Measurements from ENCODE around the gene WDR91. TPM values are rescaled to one million over a fixed set of nuclear protein-coding genes. Genes with fewer than 3 reads are reported as not detected.

Gene WDR91
- total and polyA plus RNA-seq, 7 experiments from 2014 or later: 3.5 to 59.2 (median 29.6) TPM

GRCh38 chr7:135162382-135163001, 48.8 kb downstream of the WDR91 start:
- DNase-seq: no peak
- POLR2A ChIA-PET: interaction anchor here (0.7 to 12.9 kb wide), 2 partner anchors 14 to 25 kb away, joined by 4 to 183 read pairs; partner anchors contain the start of gene TMEM140

GRCh38 chr7:135161669-135162068, 49.7 kb downstream of the WDR91 start:
- H3K4me3 ChIP-seq (ENCODE audit: low read length): no peak overlapping the region
- Mint-ChIP-seq H3K9me3 (peaks cover 4 to 25% (median 12%) of the 10 kb centered on the region in 11 donors), H3K4me1 (peaks cover 34 to 67% (median 51%) of the 10 kb centered on the region in 7 donors), H3K4me3 (peak overlapping the region in 1 of 10 donors; percentile 39), H3K27me3 (no peaks in the 10 kb centered on the region), H3K36me3 (peaks cover 28 to 81% (median 70%) of the 10 kb centered on the region in 5 donors), H3K27ac (peak overlapping the region in 7 of 9 donors; percentile 38 to 93 (median 82))
- ChIA-PET POLR2A (interaction anchor here (1.2 to 12.9 kb wide), 3 partner anchors 9 to 495 kb away, joined by 3 to 183 read pairs (median 10); partner anchors contain the start of genes CYREN and TMEM140), CTCF (no interaction called here)
- intact Hi-C loops (cut with micrococcal nuclease): loop anchor here in 1 of 2 donors (1.0 kb wide), 1 partner anchor 8 kb away; no protein-coding TSS in a partner anchor
- peaks cover 0 to 17% (median 0%) of the 10 kb centered on the region in 3 experiments for H3K9me3 ChIP-seq (ENCODE audit: control insufficient read depth in 2 of 3, low read length in 3 of 3)
- H3K36me3 ChIP-seq (ENCODE audit: control insufficient read depth in 2 of 3, insufficient read depth in 3 of 3, low read length in 3 of 3): peaks cover 0 to 46% (median 10%) of the 10 kb centered on the region in 3 experiments
- H3K27ac ChIP-seq (ENCODE audit: low read depth, low read length): no peak overlapping the region
- H3K4me1 ChIP-seq (ENCODE audit: control insufficient read depth in 2 of 2, insufficient read depth in 2 of 2, low read length in 2 of 2): peaks cover 11 to 24% of the 10 kb centered on the region in 2 donors
- ATAC-seq (no peak), DNase-seq (no peak)
- no peaks in the 10 kb centered on the region for H3K27me3 ChIP-seq (ENCODE audit: control insufficient read depth in 2 of 2, insufficient read depth in 2 of 2, low read length in 2 of 2)

More at GRCh38 chr7:135162382-135163001, 48.8 kb downstream of the WDR91 start:
- Mint-ChIP-seq H3K36me3 (peaks cover 21 to 78% (median 66%) of the 10 kb centered on the region in 5 donors), H3K4me1 (peaks cover 27 to 67% (median 54%) of the 10 kb centered on the region in 7 donors), H3K27me3 (no peaks in the 10 kb centered on the region), H3K4me3 (no peak overlapping the region), H3K27ac (peak overlapping the region in 8 of 9 donors; percentile 14 to 93 (median 58)), H3K9me3 (peaks cover 0 to 20% (median 6%) of the 10 kb centered on the region in 11 donors)
- H3K27ac ChIP-seq (ENCODE audit: low read depth, low read length): no peak overlapping the region
- CTCF ChIA-PET: no interaction called here
- no peaks in the 10 kb centered on the region for H3K27me3 ChIP-seq (ENCODE audit: control insufficient read depth in 2 of 2, insufficient read depth in 2 of 2, low read length in 2 of 2)
- ATAC-seq: no peak
- peaks cover 0 to 51% (median 10%) of the 10 kb centered on the region in 3 experiments for H3K36me3 ChIP-seq (ENCODE audit: control insufficient read depth in 2 of 3, insufficient read depth in 3 of 3, low read length in 3 of 3)
- peaks cover 0 to 10% (median 0%) of the 10 kb centered on the region in 3 experiments for H3K9me3 ChIP-seq (ENCODE audit: control insufficient read depth in 2 of 3, low read length in 3 of 3)
- no peak overlapping the region for H3K4me3 ChIP-seq (ENCODE audit: low read length)
- intact Hi-C loops (cut with micrococcal nuclease): no loop called here
- H3K4me1 ChIP-seq (ENCODE audit: control insufficient read depth in 2 of 2, insufficient read depth in 2 of 2, low read length in 2 of 2): peaks cover 19 to 26% of the 10 kb centered on the region in 2 donors

GRCh38 chr7:135160858-135161653, 50.3 kb downstream of the WDR91 start:
- intact Hi-C loops (cut with micrococcal nuclease): loop anchor here (1.0 kb wide), 2 partner anchors 8 to 13 kb away; partner anchors contain the start of gene TMEM140 (in 1 of the 2)
- no peak overlapping the region for H3K4me3 Mint-ChIP-seq
- DNase-seq (no peak), ATAC-seq (peak; percentile 33)
- H3K9me3 ChIP-seq (ENCODE audit: control insufficient read depth in 2 of 3, low read length in 3 of 3): peaks cover 0 to 24% (median 0%) of the 10 kb centered on the region in 3 experiments
- H3K36me3 ChIP-seq (ENCODE audit: control insufficient read depth in 2 of 3, insufficient read depth in 3 of 3, low read length in 3 of 3): peaks cover 0 to 40% (median 10%) of the 10 kb centered on the region in 3 experiments
- no peaks in the 10 kb centered on the region for H3K27me3 Mint-ChIP-seq
- H3K9me3 Mint-ChIP-seq: peaks cover 8 to 32% (median 16%) of the 10 kb centered on the region in 11 donors
- peaks cover 34 to 81% (median 76%) of the 10 kb centered on the region in 5 donors for H3K36me3 Mint-ChIP-seq
- H3K27me3 ChIP-seq (ENCODE audit: control insufficient read depth in 2 of 2, insufficient read depth in 2 of 2, low read length in 2 of 2): no peaks in the 10 kb centered on the region
- POLR2A ChIA-PET: interaction anchor here (1.0 to 12.9 kb wide), 4 partner anchors 9 to 494 kb away, joined by 3 to 183 read pairs (median 6); partner anchors contain the start of genes CYREN and TMEM140
- peaks cover 11 to 24% of the 10 kb centered on the region in 2 donors for H3K4me1 ChIP-seq (ENCODE audit: control insufficient read depth in 2 of 2, insufficient read depth in 2 of 2, low read length in 2 of 2)
- no peak overlapping the region for H3K27ac ChIP-seq (ENCODE audit: low read depth, low read length)
- CTCF ChIA-PET: interaction anchor here (0.8 to 1.4 kb wide), 4 partner anchors 9 to 14 kb away, joined by 4 read pairs; partner anchors contain the start of gene CYREN
- peak overlapping the region; percentile 33 to 88 (median 68) for H3K27ac Mint-ChIP-seq
- peaks cover 35 to 61% (median 47%) of the 10 kb centered on the region in 7 donors for H3K4me1 Mint-ChIP-seq
- no peak overlapping the region for H3K4me3 ChIP-seq (ENCODE audit: low read length)

- Mint-ChIP-seq H3K9me3 (peaks cover 10 to 39% (median 20%) of the 10 kb centered on the region in 11 donors), H3K27ac (peak overlapping the region; percentile 33 to 88 (median 68)), H3K4me3 (peak overlapping the region in 4 of 10 donors; percentile 6 to 47 (median 42)), H3K4me1 (peaks cover 35 to 58% (median 48%) of the 10 kb centered on the region in 7 donors), H3K27me3 (no peaks in the 10 kb centered on the region), H3K36me3 (peaks cover 37 to 88% (median 76%) of the 10 kb centered on the region in 5 donors)
- ATAC-seq (peak; percentile 28), DNase-seq (no peak)
- peaks cover 11 to 24% of the 10 kb centered on the region in 2 donors for H3K4me1 ChIP-seq (ENCODE audit: control insufficient read depth in 2 of 2, insufficient read depth in 2 of 2, low read length in 2 of 2)
- H3K36me3 ChIP-seq (ENCODE audit: control insufficient read depth in 2 of 3, insufficient read depth in 3 of 3, low read length in 3 of 3): peaks cover 0 to 33% (median 10%) of the 10 kb centered on the region in 3 experiments
- H3K4me3 ChIP-seq (ENCODE audit: low read length): no peak overlapping the region
- CTCF ChIA-PET: interaction anchor here (0.8 to 1.4 kb wide), 5 partner anchors 9 to 13 kb away, joined by 4 read pairs; partner anchors contain the start of gene CYREN
- no peak overlapping the region for H3K27ac ChIP-seq (ENCODE audit: low read depth, low read length)
- peaks cover 0 to 31% (median 7%) of the 10 kb centered on the region in 3 experiments for H3K9me3 ChIP-seq (ENCODE audit: control insufficient read depth in 2 of 3, low read length in 3 of 3)
- POLR2A ChIA-PET: interaction anchor here (0.6 to 12.9 kb wide), 5 partner anchors 10 to 493 kb away, joined by 3 to 183 read pairs (median 3); partner anchors contain the start of genes CYREN and TMEM140
- intact Hi-C loops (cut with micrococcal nuclease): loop anchor here in 1 of 2 donors (1.0 kb wide), 2 partner anchors 9 to 12 kb away; partner anchors contain the start of gene TMEM140
- H3K27me3 ChIP-seq (ENCODE audit: control insufficient read depth in 2 of 2, insufficient read depth in 2 of 2, low read length in 2 of 2): no peaks in the 10 kb centered on the region
These were observed 51.0 kb downstream of the WDR91 start for GRCh38 chr7:135160098-135160857.

- ATAC-seq (no peak), DNase-seq (no peak)
- Mint-ChIP-seq H3K4me3 (peak overlapping the region in 3 of 10 donors; percentile 5 to 46 (median 23)), H3K27me3 (no peaks in the 10 kb centered on the region), H3K9me3 (peaks cover 10 to 47% (median 24%) of the 10 kb centered on the region in 11 donors), H3K36me3 (peaks cover 43 to 89% (median 80%) of the 10 kb centered on the region in 5 donors), H3K27ac (peak overlapping the region in 7 of 9 donors; percentile 33 to 88 (median 70)), H3K4me1 (peaks cover 41 to 66% (median 55%) of the 10 kb centered on the region in 7 donors)
- Histone ChIP-seq H3K27ac (ENCODE audit: low read depth, low read length) (no peak overlapping the region), H3K9me3 (ENCODE audit: control insufficient read depth in 2 of 3, low read length in 3 of 3) (peaks cover 0 to 38% (median 9%) of the 10 kb centered on the region in 3 experiments), H3K4me3 (ENCODE audit: low read length) (no peak overlapping the region), H3K27me3 (ENCODE audit: control insufficient read depth in 2 of 2, insufficient read depth in 2 of 2, low read length in 2 of 2) (no peaks in the 10 kb centered on the region), H3K36me3 (ENCODE audit: control insufficient read depth in 2 of 3, insufficient read depth in 3 of 3, low read length in 3 of 3) (peaks cover 0 to 25% (median 4%) of the 10 kb centered on the region in 3 experiments), H3K4me1 (ENCODE audit: control insufficient read depth in 2 of 2, insufficient read depth in 2 of 2, low read length in 2 of 2) (peaks cover 11 to 24% of the 10 kb centered on the region in 2 donors)
- intact Hi-C loops (cut with micrococcal nuclease): loop anchor here (1.0 kb wide), 3 partner anchors 10 to 12 kb away; partner anchors contain the start of gene TMEM140 (in 1 of the 2)
- ChIA-PET CTCF (interaction anchor here (1.2 kb wide), 1 partner anchor 9 kb away, joined by 4 read pairs; no protein-coding TSS in a partner anchor), POLR2A (interaction anchor here (0.6 to 12.9 kb wide), 6 partner anchors 11 to 171 kb away, joined by 3 to 183 read pairs (median 10); partner anchors contain the start of genes CYREN and TMEM140)
These were observed 51.8 kb downstream of the WDR91 start for GRCh38 chr7:135159359-135160085.
